CD4-positive, CD25-positive, alpha-beta regulatory T cell (primary cell): ENCODE results near the gene KPNB1. TPM values are rescaled to one million over a fixed set of nuclear protein-coding genes. Genes with fewer than 3 reads are reported as not detected.

Experiments used
- ATAC-seq, 2 donors: fragments of 150-1000 bp; cut with Tn5 transposase; one replicate each; pipeline ENCODE4 v1.10.0; 2021; ENCODE audit warnings: low read depth in 2 of 2, moderate number of reproducible peaks in 2 of 2, moderate library complexity in 1 of 2
- DNase-seq, 3 donors: peaks; one replicate each; pipeline versions ENCODE4 v3.0.0 to v3.0.0-alpha.2; 2012 to 2022; ENCODE audit warnings: mixed read lengths in 1 of 3
- H3K27ac ChIP-seq: one replicate; pipeline ENCODE4 v1.7.0; 2013; ENCODE audit warnings: mild to moderate bottlenecking, low read length; ENCODE audit not compliant: insufficient read depth, poor library complexity, severe bottlenecking
- H3K27me3 ChIP-seq: one replicate; pipeline ENCODE4 v1.7.0; 2013; ENCODE audit warnings: low read length; ENCODE audit not compliant: control insufficient read depth, insufficient read depth
- H3K36me3 ChIP-seq: one replicate; pipeline ENCODE4 v1.7.0; 2013; ENCODE audit warnings: mild to moderate bottlenecking, low read length, moderate library complexity; ENCODE audit not compliant: control insufficient read depth, insufficient read depth
- H3K4me1 ChIP-seq: 2 replicates; pipeline ENCODE4 v1.7.0; 2013; ENCODE audit warnings: mild to moderate bottlenecking, low read length; ENCODE audit not compliant: insufficient read depth, control insufficient read depth, poor library complexity, severe bottlenecking
- H3K4me3 ChIP-seq: one replicate; pipeline ENCODE4 v1.7.0; 2013; ENCODE audit warnings: low read depth, mild to moderate bottlenecking, low read length, moderate library complexity
- H3K9me3 ChIP-seq, 2 experiments: 1 replicate in 1 of 2; 2 replicates in 1 of 2; pipeline ENCODE4 v1.7.0; 2013; ENCODE audit warnings: low read length in 2 of 2, mild to moderate bottlenecking in 1 of 2, moderate library complexity in 1 of 2; ENCODE audit not compliant: control insufficient read depth in 2 of 2
- H3K27ac Mint-ChIP-seq, 3 donors: one replicate each; pipeline ENCODE4 v1.8.0; 2020 to 2022; ENCODE audit warnings: mild to moderate bottlenecking in 3 of 3, mixed read lengths in 3 of 3, moderate library complexity in 2 of 3
- H3K27me3 Mint-ChIP-seq: one replicate; pipeline ENCODE4 v1.8.0; 2022; ENCODE audit warnings: mild to moderate bottlenecking, mixed read lengths
- H3K36me3 Mint-ChIP-seq: one replicate; pipeline ENCODE4 v1.8.0; 2020; ENCODE audit warnings: mixed read lengths
- H3K4me1 Mint-ChIP-seq, 4 donors: one replicate each; pipeline ENCODE4 v1.8.0; 2020 to 2022; ENCODE audit warnings: mixed read lengths in 4 of 4, mild to moderate bottlenecking in 1 of 4
- H3K4me3 Mint-ChIP-seq, 4 donors: one replicate each; pipeline ENCODE4 v1.8.0; 2020 to 2022; ENCODE audit warnings: mild to moderate bottlenecking in 4 of 4, mixed read lengths in 4 of 4, moderate library complexity in 3 of 4
- H3K9me3 Mint-ChIP-seq, 7 donors: one replicate each; pipeline ENCODE4 v1.8.0; 2020 to 2022; ENCODE audit warnings: mixed read lengths in 7 of 7, mild to moderate bottlenecking in 3 of 7, moderate library complexity in 2 of 7
- polyA plus RNA-seq, 4 donors: library from polyadenylated mRNA; unstranded; fragments of 300-500 nt; fragmentation: Illumina TruSeq; gene quantifications; one replicate each; pipeline ENCODE4 v1.2.3, GENCODE V29; 2021
- total RNA-seq: library from RNA; stranded (reverse); gene quantifications from one replicate; pipeline ENCODE4 v1.2.3, GENCODE V29; 2022

The KPNB1 gene
- total and polyA plus RNA-seq, 5 donors from 2014 or later: 20.4 to 242 (median 24.7) TPM

DNA sequence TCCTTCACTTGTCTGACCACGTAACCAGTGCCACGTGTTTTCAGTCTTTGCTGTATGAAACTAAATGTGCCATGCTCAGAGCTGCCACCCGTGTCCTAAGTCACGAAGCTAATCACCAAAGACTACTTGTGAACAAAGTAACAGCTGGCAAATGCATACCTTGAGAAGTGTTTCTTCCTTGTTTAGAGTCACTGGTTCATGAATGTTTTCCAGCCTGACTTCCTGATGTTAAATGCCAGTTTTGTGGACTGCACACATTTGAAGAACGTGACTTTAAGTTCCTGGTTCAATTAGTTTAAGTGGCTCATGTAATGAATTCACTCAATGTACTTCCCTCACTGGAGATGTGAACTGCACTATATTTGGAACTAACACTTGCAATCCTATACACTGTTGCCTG, 19.9 kb upstream of the KPNB1 start:
- peaks cover 0 to 11% (median 2%) of the 10 kb centered on the region in 4 donors for H3K4me1 Mint-ChIP-seq
- no peak overlapping the region for H3K27ac ChIP-seq
- no peak for DNase-seq
- H3K36me3 ChIP-seq: no peaks in the 10 kb centered on the region
- no peak overlapping the region for H3K4me3 Mint-ChIP-seq
- no peak for ATAC-seq
- no peak overlapping the region for H3K4me3 ChIP-seq
- no peaks in the 10 kb centered on the region for H3K27me3 ChIP-seq
- H3K9me3 Mint-ChIP-seq: no peaks in the 10 kb centered on the region
- H3K27ac Mint-ChIP-seq: no peak overlapping the region
- no peaks in the 10 kb centered on the region for H3K9me3 ChIP-seq
- no peaks in the 10 kb centered on the region for H3K4me1 ChIP-seq
- H3K27me3 Mint-ChIP-seq: no peaks in the 10 kb centered on the region
- peaks cover 12% of the 10 kb centered on the region for H3K36me3 Mint-ChIP-seq

DNA sequence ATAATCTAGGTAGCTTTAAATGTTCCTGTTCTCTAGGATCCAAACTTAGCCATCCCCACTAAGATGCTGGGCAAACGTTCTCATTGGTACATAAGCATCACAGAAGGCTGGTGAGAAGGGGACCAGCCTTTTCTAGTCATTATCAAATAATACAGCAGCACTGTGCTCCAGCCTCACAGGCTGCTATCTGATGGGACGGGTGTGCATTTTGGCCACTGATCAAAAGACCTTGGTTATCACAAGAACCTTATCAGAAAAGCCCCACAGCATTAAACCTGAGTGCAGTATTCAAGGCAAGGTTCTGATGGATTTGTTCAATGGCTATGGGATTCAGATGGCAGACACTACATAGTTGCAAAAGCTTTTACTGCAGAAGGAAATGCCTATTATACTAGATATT, 19.1 kb upstream of the KPNB1 start:
- Mint-ChIP-seq H3K4me1 (peaks cover 0 to 7% (median 2%) of the 10 kb centered on the region in 4 donors), H3K27ac (no peak overlapping the region), H3K36me3 (peaks cover 12% of the 10 kb centered on the region), H3K4me3 (no peak overlapping the region), H3K27me3 (no peaks in the 10 kb centered on the region), H3K9me3 (no peaks in the 10 kb centered on the region)
- ATAC-seq (no peak), DNase-seq (no peak)
- Histone ChIP-seq H3K27ac (no peak overlapping the region), H3K27me3 (no peaks in the 10 kb centered on the region), H3K36me3 (no peaks in the 10 kb centered on the region), H3K9me3 (no peaks in the 10 kb centered on the region), H3K4me3 (no peak overlapping the region), H3K4me1 (no peaks in the 10 kb centered on the region)

DNA sequence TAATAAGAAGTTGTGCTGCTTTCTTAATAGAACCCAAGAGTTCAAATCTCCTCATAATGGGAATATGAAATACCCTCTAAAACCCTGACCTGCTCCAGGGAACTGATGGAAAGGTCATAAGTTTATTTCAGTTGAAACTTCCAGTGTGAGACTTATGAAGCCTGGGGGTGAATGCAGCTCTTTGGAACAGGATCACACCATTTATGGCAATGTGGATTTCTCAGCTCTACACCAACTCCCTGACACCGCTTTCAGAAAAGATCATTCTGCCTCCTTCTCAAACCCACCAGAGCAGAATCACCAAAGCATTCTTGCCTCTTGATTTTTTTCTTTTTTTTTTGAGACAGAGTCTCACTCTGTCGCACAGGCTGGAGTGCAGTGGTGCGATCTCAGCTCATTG, 16.7 kb upstream of the KPNB1 start:
- Mint-ChIP-seq H3K4me3 (no peak overlapping the region), H3K36me3 (peaks cover 16% of the 10 kb centered on the region)
- no peak for DNase-seq

DNA sequence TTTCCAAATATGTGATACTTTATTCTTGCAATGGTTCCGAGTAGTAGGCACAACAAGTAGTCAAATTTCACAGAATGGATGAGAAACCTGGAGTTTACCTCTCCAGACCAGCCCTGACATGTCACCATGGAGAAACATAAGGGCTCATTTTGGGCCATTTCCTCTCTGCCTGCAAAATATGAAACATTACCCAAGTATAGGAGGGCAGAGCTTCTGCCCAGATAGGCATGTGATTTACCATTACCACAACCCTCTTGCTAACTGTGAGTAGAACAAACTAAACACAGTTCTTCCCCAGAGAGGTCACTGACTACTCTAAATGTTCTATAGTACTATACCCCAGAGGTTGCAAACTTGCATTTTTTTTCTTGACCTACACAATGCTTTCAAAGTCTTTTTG, 15.7 kb upstream of the KPNB1 start:
- H3K4me1 Mint-ChIP-seq: peaks cover 2 to 7% (median 4%) of the 10 kb centered on the region in 4 donors

More for the DNA sequence above, 16.7 kb upstream of the KPNB1 start:
- no peaks in the 10 kb centered on the region for H3K27me3 ChIP-seq
- no peaks in the 10 kb centered on the region for H3K9me3 Mint-ChIP-seq
- no peaks in the 10 kb centered on the region for H3K36me3 ChIP-seq
- H3K4me1 ChIP-seq: no peaks in the 10 kb centered on the region
- H3K27ac Mint-ChIP-seq: no peak overlapping the region
- no peaks in the 10 kb centered on the region for H3K27me3 Mint-ChIP-seq
- H3K27ac ChIP-seq: no peak overlapping the region
- H3K9me3 ChIP-seq: no peaks in the 10 kb centered on the region
- ATAC-seq: no peak
- H3K4me3 ChIP-seq: no peak overlapping the region
- H3K4me1 Mint-ChIP-seq: peaks cover 0 to 7% (median 4%) of the 10 kb centered on the region in 4 donors

DNA sequence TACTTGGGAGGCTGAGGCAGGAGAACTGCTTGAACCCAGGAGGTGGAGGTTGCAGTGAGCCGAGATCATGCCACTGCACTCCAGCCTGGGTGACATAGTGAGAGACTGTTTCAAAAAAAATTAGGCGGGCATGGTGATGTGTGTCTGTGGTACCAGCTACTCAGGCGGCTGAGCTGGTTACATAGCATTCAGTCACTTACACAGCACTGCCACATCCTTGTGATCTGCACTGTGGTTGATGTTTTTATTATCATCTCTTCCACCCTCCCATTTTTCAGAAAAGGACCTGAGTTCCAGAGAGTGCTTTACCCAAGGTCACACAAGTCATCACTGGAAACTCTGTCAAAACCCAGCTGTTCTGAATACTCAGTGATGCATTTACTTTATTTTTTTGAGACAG, 14.8 kb upstream of the KPNB1 start:
- Mint-ChIP-seq H3K4me3 (no peak overlapping the region), H3K4me1 (peaks cover under 1 to 4% (median 2%) of the 10 kb centered on the region in 4 donors), H3K9me3 (no peaks in the 10 kb centered on the region), H3K36me3 (peaks cover 12% of the 10 kb centered on the region), H3K27ac (no peak overlapping the region), H3K27me3 (no peaks in the 10 kb centered on the region)
- H3K9me3 ChIP-seq: no peaks in the 10 kb centered on the region
- H3K36me3 ChIP-seq: no peaks in the 10 kb centered on the region
- H3K4me1 ChIP-seq: no peaks in the 10 kb centered on the region
- no peak overlapping the region for H3K27ac ChIP-seq
- no peaks in the 10 kb centered on the region for H3K27me3 ChIP-seq
- no peak for ATAC-seq
- DNase-seq: peak in 1 of 3 donors; percentile 34
- H3K4me3 ChIP-seq: no peak overlapping the region

More for the DNA sequence above, 15.7 kb upstream of the KPNB1 start:
- Mint-ChIP-seq H3K36me3 (peaks cover 16% of the 10 kb centered on the region), H3K27ac (no peak overlapping the region), H3K4me3 (no peak overlapping the region), H3K9me3 (no peaks in the 10 kb centered on the region), H3K27me3 (no peaks in the 10 kb centered on the region)
- no peaks in the 10 kb centered on the region for H3K4me1 ChIP-seq
- no peak overlapping the region for H3K27ac ChIP-seq
- no peaks in the 10 kb centered on the region for H3K36me3 ChIP-seq
- H3K9me3 ChIP-seq: no peaks in the 10 kb centered on the region
- DNase-seq (no peak), ATAC-seq (no peak)
- H3K4me3 ChIP-seq: no peak overlapping the region
- H3K27me3 ChIP-seq: no peaks in the 10 kb centered on the region

DNA sequence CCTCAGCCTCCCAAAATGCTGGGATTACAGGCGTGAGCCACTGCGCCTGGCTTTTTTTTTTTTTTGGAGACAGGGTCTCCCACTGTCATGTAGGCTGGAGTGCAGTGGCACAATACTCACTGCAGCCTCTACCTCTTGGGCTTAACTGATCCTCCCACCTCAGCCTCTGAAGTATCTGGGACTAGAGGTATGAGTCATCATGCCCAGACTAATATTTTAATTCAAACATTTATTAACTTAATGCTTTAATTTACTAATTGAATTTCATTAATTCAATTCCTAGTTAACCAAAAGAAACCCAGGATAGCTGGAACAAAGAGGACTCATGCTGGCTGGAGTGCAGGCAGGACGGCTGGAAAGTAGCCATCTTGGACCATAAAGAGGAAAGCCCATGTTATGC, 14.0 kb upstream of the KPNB1 start:
- Histone ChIP-seq H3K4me3 (no peak overlapping the region), H3K27ac (no peak overlapping the region), H3K4me1 (no peaks in the 10 kb centered on the region), H3K9me3 (no peaks in the 10 kb centered on the region), H3K27me3 (no peaks in the 10 kb centered on the region), H3K36me3 (no peaks in the 10 kb centered on the region)
- H3K4me3 Mint-ChIP-seq: no peak overlapping the region
- peaks cover 8% of the 10 kb centered on the region for H3K36me3 Mint-ChIP-seq
- no peak for ATAC-seq
- no peak overlapping the region for H3K27ac Mint-ChIP-seq
- H3K9me3 Mint-ChIP-seq: no peaks in the 10 kb centered on the region
- H3K27me3 Mint-ChIP-seq: no peaks in the 10 kb centered on the region
- peaks cover 0 to 4% (median under 1%) of the 10 kb centered on the region in 4 donors for H3K4me1 Mint-ChIP-seq
- DNase-seq: no peak

DNA sequence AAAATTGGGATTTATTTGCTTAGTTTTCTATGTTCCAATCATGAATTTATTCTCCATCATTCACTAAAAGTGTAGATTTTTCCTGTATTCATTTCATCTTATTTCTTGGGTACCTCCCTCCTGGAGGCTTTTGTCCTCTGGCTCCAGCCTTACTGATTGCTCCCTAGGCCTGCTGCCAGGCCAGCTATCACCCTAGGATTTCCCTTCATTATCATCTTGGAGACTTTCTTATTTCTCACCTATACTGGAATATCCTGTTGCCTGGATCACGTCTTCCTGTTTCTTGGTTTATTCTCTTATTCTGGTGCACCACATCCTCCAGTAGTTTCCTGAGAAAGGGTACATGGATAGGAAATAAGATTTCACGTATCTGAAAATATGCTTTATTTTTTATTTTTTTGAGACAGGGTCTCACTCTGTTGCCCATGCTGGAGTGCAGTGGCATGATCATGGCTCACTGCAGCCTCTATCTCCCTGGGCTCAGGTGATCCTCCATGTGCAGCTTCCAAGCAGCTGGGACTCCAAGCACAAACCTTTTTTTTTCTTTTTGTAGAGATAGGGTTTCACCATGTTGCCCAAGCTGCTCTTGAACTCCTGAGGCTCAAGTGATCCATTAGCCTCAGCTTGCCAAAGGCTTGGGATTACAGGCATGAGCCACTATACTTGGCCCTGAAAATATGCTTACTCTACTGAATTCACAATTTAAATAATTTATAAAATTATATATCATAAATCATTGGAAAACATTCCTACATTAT, 13.3 kb upstream of the KPNB1 start:
- Histone ChIP-seq H3K9me3 (no peaks in the 10 kb centered on the region), H3K27me3 (no peaks in the 10 kb centered on the region), H3K36me3 (no peaks in the 10 kb centered on the region), H3K4me3 (no peak overlapping the region), H3K27ac (no peak overlapping the region), H3K4me1 (no peaks in the 10 kb centered on the region)
- no peak overlapping the region for H3K4me3 Mint-ChIP-seq
- H3K27ac Mint-ChIP-seq: no peak overlapping the region
- H3K36me3 Mint-ChIP-seq: peaks cover 4% of the 10 kb centered on the region
- ATAC-seq (no peak), DNase-seq (no peak)
- H3K27me3 Mint-ChIP-seq: no peaks in the 10 kb centered on the region
- peaks cover 0 to 4% (median under 1%) of the 10 kb centered on the region in 4 donors for H3K4me1 Mint-ChIP-seq
- no peaks in the 10 kb centered on the region for H3K9me3 Mint-ChIP-seq

DNA sequence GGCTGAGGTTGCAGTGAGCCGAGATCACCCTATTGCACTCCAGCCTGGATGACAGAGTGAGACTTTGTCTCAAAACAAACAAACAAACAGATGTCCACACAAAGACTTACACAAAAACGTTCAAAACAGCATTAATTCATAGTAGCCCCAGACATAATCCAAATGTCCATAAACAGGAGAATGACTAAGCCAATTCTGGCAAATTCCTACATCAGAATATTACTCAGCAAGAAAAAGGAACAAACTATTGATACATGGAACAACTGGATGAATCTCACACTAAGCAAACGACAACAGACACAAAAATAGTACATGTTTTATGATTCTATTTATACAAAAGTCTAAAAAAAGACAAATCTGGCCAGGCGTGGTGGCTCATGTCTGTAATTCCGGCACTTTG, 10.8 kb upstream of the KPNB1 start:
- no peak overlapping the region for H3K4me3 Mint-ChIP-seq
- no peak for DNase-seq
- Histone ChIP-seq H3K4me3 (no peak overlapping the region), H3K27me3 (no peaks in the 10 kb centered on the region), H3K27ac (no peak overlapping the region), H3K36me3 (no peaks in the 10 kb centered on the region), H3K4me1 (no peaks in the 10 kb centered on the region), H3K9me3 (no peaks in the 10 kb centered on the region)
- H3K27me3 Mint-ChIP-seq: no peaks in the 10 kb centered on the region
- no peak for ATAC-seq
- H3K36me3 Mint-ChIP-seq: peaks cover 4% of the 10 kb centered on the region
- peak overlapping the region in 1 of 3 donors; percentile 13 for H3K27ac Mint-ChIP-seq
- no peaks in the 10 kb centered on the region for H3K9me3 Mint-ChIP-seq
- H3K4me1 Mint-ChIP-seq: peaks cover 0 to 4% (median under 1%) of the 10 kb centered on the region in 4 donors
